Body of pancreas (tissue), 4 donors: ENCODE measurements around the gene CAPN11. TPM values are rescaled to one million over a fixed set of nuclear protein-coding genes. Genes with fewer than 3 reads are reported as not detected.
"Not testable (repeated sequence)": the region's sequence is repeated elsewhere in the genome, so short reads cannot be mapped to it uniquely, and the experiment has no call there.

Experiments used
- ATAC-seq: fragments of 150-250 bp; one replicate; pipeline ENCODE4 v1.9.1; 2016
- DNase-seq, 4 donors: peaks; one replicate each; pipeline ENCODE4 v3.0.0-alpha.2; 2019
- H3K27ac ChIP-seq, 4 donors: fragments of 200-600 bp; sonication (generic); 1 replicate in 3 of 4; 2 replicates in 1 of 4; pipeline versions ENCODE4 v1.5.1 to v1.6.1; 2016 to 2019; ENCODE audit warnings: mild to moderate bottlenecking in 1 of 4, mixed read lengths in 1 of 4, moderate library complexity in 1 of 4
- H3K27me3 ChIP-seq, 2 donors: fragments of 200-600 bp; sonication (generic); one replicate each; pipeline ENCODE4 v1.6.0; 2016; ENCODE audit warnings: mild to moderate bottlenecking in 1 of 2
- H3K36me3 ChIP-seq, 2 donors: fragments of 200-600 bp; sonication (generic); replicated peaks in 1 of 2; 2 replicates each; pipeline ENCODE4 v1.5.1; 2016; ENCODE audit warnings: low read depth in 2 of 2; ENCODE audit not compliant: insufficient read depth in 1 of 2
- H3K4me1 ChIP-seq: fragments of 200-600 bp; sonication (generic); one replicate; pipeline ENCODE4 v1.6.0; 2016
- H3K4me3 ChIP-seq, 2 donors: fragments of 200-600 bp; sonication (generic); 1 replicate in 1 of 2; 2 replicates in 1 of 2; pipeline ENCODE4 v1.5.1; 2016 to 2019
- H3K9me3 ChIP-seq, 3 donors: fragments of 200-600 bp; sonication (generic); 1 replicate in 2 of 3; 2 replicates in 1 of 3; pipeline ENCODE4 v1.5.1; 2016
- CTCF ChIP-seq, 7 experiments: fragments of 450-650 bp in 4 of 7; fragments of 200-600 bp in 3 of 7; sonication (generic) in 3 of 7; IDR thresholded peaks; one replicate each; pipeline ENCODE4 v1.5.1; 2016 to 2019; ENCODE audit warnings: antibody characterized with exemption in 7 of 7
- POLR2A ChIP-seq, 3 donors: fragments of 450-650 bp; IDR thresholded peaks; one replicate each; pipeline ENCODE4 v1.6.1; 2016; ENCODE audit warnings: antibody characterized with exemption in 3 of 3, mild to moderate bottlenecking in 2 of 3
- WGBS, 2 donors: methylation state at CpG; one replicate each; pipeline ENCODE4 v1.1.5; 2017; 5-methylcytosine and 5-hydroxymethylcytosine counted together
- intact Hi-C: fragments of 100-400 bp; cut with DNase I; formaldehyde crosslinking; loops from one replicate; pipeline ENCODE4 v1.15.1; 2023
- total RNA-seq, 2 donors: library from RNA; depleted of rRNA; stranded (reverse); fragments of >200 nt; gene quantifications; one replicate each; pipeline ENCODE4 v1.1.0, GENCODE V29; 2016

The CAPN11 gene
- total RNA-seq, 2 donors from 2014 or later, result 0.66 TPM; not detected in 1

- Histone ChIP-seq H3K36me3 (no peaks in the 10 kb centered on the region), H3K27me3 (no peaks in the 10 kb centered on the region), H3K4me1 (no peaks in the 10 kb centered on the region), H3K4me3 (no peak overlapping the region), H3K9me3 (no peaks in the 10 kb centered on the region), H3K27ac (no peak overlapping the region)
- intact Hi-C loops, result no loop called here
- DNase-seq (no peak), ATAC-seq (no peak)
- TF ChIP-seq CTCF (IDR thresholded peaks at IDR 0.05) (no peak), POLR2A (IDR thresholded peaks at IDR 0.05) (no peak)
- 62 to 63% methylated on average over 2 of the region's 2 CpGs for WGBS, 2 donors
Observed at GRCh38 chr6:44189257-44189656, 30.6 kb downstream of the CAPN11 start.

- no peaks in the 10 kb centered on the region for H3K9me3 ChIP-seq
Observed at GRCh38 chr6:44190715-44191114, 32.1 kb downstream of the CAPN11 start.

GRCh38 chr6:44192428-44193041 is 33.9 kb downstream of the CAPN11 start:
- 56 to 73% methylated on average over 10 of the region's 10 CpGs for WGBS, 2 donors
- Histone ChIP-seq H3K27me3 (no peaks in the 10 kb centered on the region), H3K4me3 (no peak overlapping the region), H3K4me1 (no peaks in the 10 kb centered on the region), H3K36me3 (no peaks in the 10 kb centered on the region), H3K27ac (peak overlapping the region in 1 of 4 donors; percentile 21), H3K9me3 (no peaks in the 10 kb centered on the region)
- ATAC-seq (peak; percentile 52), DNase-seq (no peak)
- intact Hi-C loops, result no loop called here
- no peak for TF ChIP-seq POLR2A (IDR thresholded peaks at IDR 0.05)
- TF ChIP-seq CTCF (IDR thresholded peaks at IDR 0.05), result no peak

More at GRCh38 chr6:44190715-44191114, 32.1 kb downstream of the CAPN11 start:
- no peaks in the 10 kb centered on the region for H3K36me3 ChIP-seq
- H3K4me1 ChIP-seq, result no peaks in the 10 kb centered on the region
- H3K27ac ChIP-seq, result no peak overlapping the region
- no peak for DNase-seq
- no peak overlapping the region for H3K4me3 ChIP-seq
- intact Hi-C loops, result no loop called here
- no peaks in the 10 kb centered on the region for H3K27me3 ChIP-seq
- TF ChIP-seq CTCF (IDR thresholded peaks at IDR 0.05), result no peak
- no peak for TF ChIP-seq POLR2A (IDR thresholded peaks at IDR 0.05)
- 21 to 39% methylated on average over 2 of the region's 2 CpGs for WGBS, 2 donors
- ATAC-seq, result no peak

- intact Hi-C loops, result no loop called here
- TF ChIP-seq POLR2A (IDR thresholded peaks at IDR 0.05), result no peak
- TF ChIP-seq CTCF (IDR thresholded peaks at IDR 0.05), result no peak
- H3K27me3 ChIP-seq, result no peaks in the 10 kb centered on the region
- no peak overlapping the region for H3K27ac ChIP-seq
- no peaks in the 10 kb centered on the region for H3K36me3 ChIP-seq
- H3K9me3 ChIP-seq, result no peaks in the 10 kb centered on the region
- ATAC-seq (no peak), DNase-seq (no peak)
- H3K4me3 ChIP-seq, result no peak overlapping the region
- WGBS, 2 donors, result 86 to 92% methylated on average over 8 of the region's 8 CpGs
- H3K4me1 ChIP-seq, result no peaks in the 10 kb centered on the region
Observed at GRCh38 chr6:44193307-44193910, 34.8 kb downstream of the CAPN11 start.

GRCh38 chr6:44194326-44194725 is 35.7 kb downstream of the CAPN11 start:
- WGBS, 2 donors, result 76 to 80% methylated on average over 5 of the region's 5 CpGs
- Histone ChIP-seq H3K9me3 (no peaks in the 10 kb centered on the region), H3K36me3 (no peaks in the 10 kb centered on the region), H3K4me3 (no peak overlapping the region), H3K4me1 (no peaks in the 10 kb centered on the region), H3K27ac (no peak overlapping the region), H3K27me3 (no peaks in the 10 kb centered on the region)
- DNase-seq, result no peak
- no peak for ATAC-seq
- intact Hi-C loops, result no loop called here
- no peak for TF ChIP-seq POLR2A (IDR thresholded peaks at IDR 0.05)
- TF ChIP-seq CTCF (IDR thresholded peaks at IDR 0.05), result no peak

GRCh38 chr6:44196351-44196750 is 37.7 kb downstream of the CAPN11 start:
- H3K4me3 ChIP-seq, ATAC-seq, H3K27me3 ChIP-seq, H3K27ac ChIP-seq, intact Hi-C loops, H3K36me3 ChIP-seq, H3K9me3 ChIP-seq, DNase-seq, H3K4me1 ChIP-seq: not testable (repeated sequence)
- WGBS, 2 donors, result 92 to 95% methylated on average over 10 to 11 of the region's 11 CpGs
